NCI-H2107 treated with DMSO at 0.1 percent for 48 hours (cell line): ENCODE measurements around the gene AP1B1.
"Not testable (repeated sequence)": the region's sequence is repeated elsewhere in the genome, so short reads cannot be mapped to it uniquely, and the experiment has no call there.

ENCODE experiments used
- DNase-seq: peaks from one replicate; lab custom pipeline; 2025; ENCODE audit not compliant: unreplicated experiment; lab: John Stamatoyannopoulos, UW

The AP1B1 gene

DNA sequence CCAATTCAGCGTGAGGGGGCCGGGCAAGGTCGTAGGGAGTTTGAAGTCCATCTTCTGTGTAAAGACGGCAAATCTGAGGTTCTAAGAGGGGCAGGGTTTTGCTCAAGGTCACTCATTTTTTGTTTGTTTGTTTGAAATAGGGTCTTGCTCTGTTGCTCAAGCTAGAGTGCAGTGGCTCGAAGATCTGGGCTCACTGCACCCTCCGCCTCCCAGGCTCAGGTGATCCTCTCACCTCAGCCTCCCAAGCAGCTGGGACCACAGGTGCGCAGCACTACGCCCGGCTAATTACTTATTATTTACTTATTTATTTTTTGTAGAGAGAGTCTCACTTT, 355 bp upstream of the AP1B1 start:
- no peak for DNase-seq

DNA sequence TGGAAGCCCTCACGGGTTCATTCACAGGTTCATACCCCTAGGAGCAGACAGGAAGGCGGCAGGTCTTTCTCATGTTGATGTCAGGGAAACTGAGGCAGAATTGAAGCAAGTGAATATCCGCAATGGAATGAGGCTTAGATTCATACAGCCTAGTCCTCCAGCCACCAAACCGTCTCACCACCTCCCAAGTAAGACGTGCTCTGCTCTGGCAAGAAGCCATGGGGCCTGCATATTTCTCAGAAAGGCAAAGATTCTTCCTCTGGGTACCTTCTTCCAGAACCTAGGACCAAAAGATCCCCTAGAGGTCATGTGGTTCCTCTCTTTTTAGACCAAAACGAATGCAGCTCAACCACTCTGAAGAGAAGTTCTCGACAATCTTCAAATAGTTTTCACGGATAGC, 1.7 kb downstream of the AP1B1 start:
- DNase-seq: no peak

DNA sequence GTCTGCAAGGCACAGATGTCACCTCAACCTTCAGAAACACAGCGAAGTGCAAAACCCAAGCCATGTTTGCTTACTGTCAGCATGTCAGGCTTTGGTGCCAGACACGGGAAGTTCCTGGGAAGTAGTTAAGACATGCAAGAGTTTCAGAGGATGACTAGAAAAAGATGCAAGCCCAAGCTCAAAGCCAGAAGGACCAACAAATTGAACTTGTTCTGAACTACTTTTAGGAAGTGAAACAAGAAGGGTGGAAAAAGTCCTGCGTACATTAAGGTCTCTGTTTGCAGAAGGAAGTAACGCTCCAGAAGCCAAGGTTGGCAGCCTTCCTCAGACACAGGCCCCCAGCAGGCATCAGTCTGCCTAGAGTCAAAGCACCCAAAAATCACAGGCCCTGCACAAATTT, 2.6 kb downstream of the AP1B1 start:
- no peak for DNase-seq

DNA sequence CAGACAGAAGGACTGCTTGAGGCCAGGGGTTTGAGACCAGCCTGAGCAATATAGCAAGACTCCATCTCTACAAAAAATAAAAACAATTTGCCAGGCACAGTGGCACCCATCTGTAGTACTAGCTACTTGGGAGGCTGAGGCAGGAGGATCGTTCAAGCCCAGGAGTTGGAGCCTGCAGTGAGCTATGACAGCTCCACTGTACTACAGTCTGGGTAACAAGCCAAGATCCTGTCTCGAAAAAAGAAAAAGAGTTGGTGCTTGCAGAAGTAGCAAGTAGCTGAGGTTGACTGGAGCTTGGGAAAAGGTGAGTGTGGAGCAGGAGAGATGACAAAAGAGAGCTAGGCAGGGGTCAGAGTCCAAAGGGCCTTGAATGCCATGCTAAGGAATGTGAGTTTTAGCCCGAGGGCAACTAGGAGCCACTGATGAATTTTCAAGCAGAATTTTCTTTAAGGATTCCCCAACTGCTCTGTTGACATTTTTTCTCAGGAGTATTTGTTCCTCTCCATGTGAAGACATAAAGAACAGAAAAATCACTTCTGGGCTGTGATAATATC, 3.1 kb downstream of the AP1B1 start:
- no peak for DNase-seq

DNA sequence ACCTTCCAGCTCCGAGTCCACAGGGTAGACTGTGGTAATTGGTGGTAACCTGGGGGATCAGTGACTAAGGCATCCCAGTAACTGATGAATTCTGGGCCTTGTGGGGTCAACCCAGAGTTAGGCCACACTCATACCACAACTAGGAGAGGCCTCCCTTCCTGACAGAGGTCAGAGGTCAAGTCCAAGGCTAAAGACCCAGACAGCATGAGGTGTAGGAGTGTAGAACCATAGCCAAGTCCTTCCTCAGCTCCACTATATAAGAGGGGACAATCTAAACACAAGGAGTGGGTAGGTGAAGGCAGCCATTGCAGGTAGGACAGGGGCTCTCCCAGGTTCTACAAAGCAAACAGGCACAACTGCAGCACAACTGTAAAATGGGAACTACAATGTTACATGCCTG, 4.6 kb downstream of the AP1B1 start:
- DNase-seq: no peak

DNA sequence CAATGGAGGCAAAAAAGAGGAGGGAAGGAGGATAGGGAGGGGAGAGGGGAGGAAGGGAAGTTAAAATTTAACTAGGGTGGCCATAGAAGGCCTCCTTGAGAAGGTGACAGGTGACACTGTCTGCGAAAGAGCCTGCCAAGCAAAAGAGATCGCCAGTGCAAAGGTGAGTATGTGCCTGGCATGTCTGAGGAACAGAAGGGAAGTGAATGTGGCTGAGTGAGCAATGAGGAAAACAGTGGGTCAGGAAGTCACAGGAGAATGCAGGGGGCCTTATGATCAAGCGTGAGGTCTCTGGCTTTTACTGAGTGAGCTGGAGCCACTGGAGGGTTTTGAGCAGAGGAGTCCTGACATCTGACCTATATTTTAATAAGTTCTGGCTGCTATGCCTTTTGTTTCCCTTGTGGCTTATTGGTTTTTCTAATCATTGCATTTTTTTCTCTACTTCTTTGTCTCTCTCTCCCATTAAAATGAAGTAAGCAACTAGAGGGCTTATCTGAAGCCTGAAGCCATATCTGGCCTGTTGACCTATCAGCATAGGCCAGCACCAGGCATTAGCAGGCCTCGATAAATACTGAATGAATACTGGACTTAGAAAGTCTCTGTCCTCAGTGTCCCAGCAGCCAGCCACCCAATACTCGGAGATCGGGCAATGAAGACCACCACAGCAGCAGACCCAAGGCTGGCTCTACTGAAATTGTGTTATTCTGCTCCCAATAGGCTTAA, 5.6 kb downstream of the AP1B1 start:
- DNase-seq: no peak

DNA sequence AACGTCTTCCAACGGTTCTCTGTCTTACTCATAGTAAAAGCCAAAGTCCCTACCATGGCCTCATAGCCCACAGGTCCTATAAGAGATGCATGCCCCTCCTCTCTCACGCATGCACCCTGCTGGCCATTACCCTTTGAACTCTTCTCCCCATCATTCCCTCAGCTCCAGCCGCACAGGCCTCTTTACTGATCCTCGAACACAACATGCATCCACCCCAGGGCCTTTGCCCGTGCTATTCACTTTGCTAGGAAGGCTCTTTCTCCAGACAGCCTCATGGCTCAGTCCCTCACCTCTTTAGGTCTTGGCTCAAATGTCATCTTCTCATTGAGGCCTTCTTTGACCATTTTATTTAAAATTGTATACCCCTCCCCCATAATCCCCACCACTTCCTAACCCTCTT, 7.5 kb downstream of the AP1B1 start:
- no peak for DNase-seq

DNA sequence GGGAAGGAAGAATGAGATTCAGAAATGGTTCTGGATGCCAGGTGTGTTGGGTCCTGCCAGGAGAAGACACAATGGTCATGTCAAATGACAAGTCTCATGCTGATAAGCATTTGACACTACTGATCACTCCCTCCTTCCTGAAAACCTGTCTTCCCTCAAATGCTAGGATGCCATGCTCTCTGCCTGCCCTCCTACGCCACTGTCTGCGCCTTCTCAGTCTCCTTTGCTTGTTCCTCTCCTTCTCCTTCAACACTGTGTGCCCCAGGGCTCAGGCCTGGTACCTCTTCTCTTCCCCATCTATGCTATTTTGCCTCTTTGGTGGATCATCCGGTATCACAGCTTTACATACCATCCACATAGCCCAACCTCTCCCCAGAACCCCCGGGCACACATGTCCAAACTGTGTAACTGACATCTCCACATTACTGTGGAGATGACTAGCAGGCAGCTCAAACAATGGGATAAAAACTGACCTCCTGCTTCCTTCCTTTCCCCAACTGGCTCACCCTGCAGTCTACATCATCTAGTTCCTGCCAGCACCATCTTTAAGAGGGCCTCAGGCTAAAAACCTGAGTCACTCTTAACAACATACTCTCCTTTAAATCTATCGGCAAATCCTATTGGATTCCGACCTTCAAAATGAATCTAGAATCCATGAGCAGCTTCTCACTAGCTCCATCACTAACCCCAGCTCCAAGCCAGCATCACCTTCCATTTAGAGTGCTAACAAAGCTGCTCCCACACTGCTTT, 8.2 kb downstream of the AP1B1 start:
- no peak for DNase-seq

DNA sequence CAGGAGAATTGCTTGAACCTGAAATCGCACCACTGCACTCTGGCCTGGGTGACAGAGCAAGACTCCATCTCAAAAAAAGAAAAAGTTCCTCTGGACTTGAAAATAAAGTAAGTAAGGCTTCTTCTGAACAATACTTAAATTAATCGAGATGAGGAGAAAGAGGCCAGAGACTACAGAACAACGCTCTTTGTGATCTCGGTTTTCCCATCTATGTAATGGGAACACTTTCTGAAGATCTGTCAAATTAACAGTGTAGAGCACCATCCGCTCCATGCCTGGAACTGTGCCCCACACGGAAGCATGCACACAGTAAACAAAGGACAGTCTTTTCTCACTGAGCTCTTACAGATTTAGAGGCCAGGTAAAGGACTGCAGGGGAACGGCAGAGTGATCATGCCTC, 9.1 kb downstream of the AP1B1 start:
- no peak for DNase-seq

DNA sequence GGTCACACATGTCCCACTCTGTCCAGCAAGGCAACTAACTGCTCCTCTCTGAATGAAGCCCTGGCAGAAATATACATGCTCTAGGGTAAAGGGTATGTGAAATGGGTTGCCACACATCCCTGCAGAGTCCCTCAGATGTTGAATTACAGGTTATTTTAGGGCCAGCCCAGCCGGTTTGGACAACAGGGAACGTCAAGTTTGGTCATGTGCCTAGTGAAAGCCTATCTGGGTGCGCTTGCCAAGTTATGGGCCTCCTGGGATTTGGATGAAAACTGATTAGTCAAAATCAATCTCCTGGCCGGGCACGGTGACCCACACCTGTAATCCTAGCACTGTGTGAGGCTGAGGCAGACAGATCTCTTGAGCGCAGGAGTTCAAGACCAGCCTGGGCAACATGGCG, 10.4 kb downstream of the AP1B1 start:
- DNase-seq: no peak

DNA sequence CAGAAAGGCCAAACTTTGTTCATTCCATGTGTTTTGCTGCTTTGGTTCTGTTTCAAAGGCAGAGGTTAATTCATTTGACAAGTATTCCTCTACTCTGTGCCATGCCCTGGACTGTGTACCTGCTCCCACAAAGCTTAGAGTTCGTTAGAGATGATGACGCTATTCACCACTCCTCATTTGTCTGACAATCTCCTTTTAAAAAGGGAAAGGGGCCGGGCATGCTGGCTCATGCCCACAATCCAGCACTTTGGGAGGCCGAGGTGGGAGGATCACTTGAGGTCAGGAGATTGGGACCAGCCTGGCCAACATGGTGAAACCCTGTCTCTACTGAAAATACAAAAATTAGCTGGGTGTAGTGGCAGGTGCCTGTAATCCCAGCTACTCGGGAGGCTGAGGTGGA, 11.7 kb downstream of the AP1B1 start:
- DNase-seq: not testable (repeated sequence)

DNA sequence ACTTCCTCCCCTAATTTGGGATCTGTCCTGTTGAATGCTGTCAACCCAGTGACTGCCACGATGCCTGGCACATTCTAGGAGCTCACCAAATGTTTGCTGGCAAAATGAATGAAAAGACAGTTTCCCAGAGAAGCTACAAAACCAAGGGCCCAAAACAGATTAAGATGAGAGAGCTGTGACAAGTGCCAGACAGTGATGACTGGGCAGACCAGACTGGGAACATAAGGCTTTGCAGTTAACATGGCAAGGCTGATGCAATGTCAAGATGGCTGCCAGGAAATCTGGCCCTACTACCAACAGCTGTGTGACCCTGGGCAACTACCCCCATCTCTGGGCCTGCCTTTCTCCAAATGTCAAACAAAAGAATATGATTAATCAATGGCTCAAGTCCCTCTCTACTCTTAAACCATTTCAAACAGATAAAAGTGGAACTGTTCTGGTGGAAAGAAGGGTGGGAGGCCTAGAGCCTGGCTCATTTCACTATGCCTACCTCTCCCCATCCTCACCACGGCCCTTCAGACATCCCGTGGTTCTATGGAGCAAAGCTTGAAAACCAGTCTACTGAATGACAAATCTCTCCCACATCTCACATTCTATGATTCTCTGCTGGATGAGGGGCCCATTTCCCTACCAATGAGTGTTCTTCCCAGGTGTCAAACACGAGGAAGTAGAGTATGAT, 12.8 kb downstream of the AP1B1 start:
- no peak for DNase-seq

DNA sequence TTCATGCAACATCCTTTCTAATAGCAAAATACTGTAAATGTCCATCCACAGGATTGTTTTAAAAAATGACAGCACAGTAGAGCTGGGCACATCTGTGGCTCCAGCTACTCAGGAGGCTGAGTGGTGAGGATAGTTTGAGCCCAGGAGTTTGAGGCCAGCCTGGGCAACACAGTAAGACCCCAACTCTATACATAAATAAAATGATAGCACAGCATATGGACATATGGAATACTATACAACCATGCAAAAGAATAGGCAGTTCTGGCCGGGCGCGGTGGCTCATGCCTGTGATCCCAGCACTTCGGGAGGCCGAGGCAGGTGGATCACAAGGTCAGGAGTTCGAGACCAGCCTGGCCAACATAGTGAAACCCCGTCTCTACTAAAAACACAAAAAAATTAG, 13.6 kb downstream of the AP1B1 start:
- DNase-seq: not testable (repeated sequence)

DNA sequence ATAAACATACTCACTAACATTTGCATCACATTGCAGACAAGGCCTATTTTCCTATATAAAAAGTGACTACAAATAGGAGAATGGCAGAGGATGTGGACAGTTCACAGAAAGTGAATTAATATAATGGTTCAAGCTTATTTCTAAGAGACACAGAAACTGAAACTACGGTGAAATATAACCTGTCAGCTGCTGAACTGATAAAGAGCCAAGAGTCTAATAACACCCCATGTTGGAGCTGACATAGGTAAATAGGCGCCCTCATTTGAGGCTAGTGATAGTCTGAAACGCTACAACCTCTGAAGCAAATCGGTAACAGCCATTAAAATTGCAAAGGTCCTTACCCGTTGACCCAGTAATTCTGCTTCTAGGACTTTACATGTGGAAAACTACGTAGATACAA, 14.0 kb downstream of the AP1B1 start:
- DNase-seq: no peak

DNA sequence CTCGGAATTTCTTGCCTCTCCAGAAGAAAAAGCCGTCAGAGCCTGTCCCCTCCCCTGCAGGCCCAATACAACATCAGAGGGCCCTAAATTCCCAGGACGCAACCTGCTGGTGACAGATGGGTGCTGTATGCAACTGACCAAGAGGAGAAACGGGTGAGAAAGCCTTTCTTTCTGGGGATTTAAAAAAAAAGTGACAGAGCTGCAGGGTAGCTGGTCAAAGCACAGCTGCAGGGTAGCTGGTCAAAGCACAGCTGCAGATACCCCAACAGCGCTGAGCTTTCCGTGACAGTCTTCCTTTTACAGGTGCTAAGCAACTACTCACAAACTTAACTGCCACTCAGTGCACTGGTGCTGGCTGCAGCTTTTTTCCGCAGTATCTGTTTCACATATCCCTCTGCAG, 17.8 kb downstream of the AP1B1 start:
- no peak for DNase-seq

DNA sequence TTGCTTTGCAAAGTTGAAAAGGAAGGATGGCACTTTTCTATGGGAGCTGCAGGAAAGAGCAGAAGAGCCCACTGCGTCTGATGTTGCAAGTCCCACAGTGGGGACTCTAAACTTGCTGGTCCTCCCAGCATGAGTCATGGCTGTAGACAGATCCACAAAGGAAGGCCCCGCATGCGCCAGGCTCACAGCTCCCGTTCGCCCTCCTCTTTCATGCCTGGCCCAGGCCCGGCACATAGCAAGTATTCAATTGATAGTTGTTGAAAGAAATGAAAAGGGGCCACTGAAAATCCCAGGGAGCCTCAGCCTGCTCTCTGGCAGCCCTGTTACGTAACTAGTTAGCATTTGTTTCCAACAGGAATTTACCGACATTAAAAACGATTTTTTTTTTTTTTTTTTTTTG, 18.9 kb downstream of the AP1B1 start:
- DNase-seq: no peak

DNA sequence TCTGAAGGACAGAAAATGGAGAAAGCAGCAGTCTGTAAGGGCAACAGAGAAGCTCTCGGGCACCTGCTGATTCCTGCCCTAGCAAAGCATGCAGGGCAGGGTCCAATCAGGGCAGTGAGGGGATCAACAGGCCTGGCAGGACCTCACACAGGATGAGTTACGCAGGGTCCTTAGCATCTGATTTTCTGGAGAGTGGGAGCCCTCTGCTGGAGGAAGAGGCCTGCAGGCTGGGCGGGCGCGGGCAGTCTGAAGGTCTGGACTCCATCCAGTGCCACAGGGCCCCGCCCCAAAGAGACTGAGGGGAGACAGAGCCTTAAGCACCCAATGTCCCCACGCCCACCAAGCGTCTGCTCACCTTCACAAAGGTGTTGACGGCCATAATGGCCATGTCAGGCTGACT, 28.9 kb downstream of the AP1B1 start:
- DNase-seq: no peak

DNA sequence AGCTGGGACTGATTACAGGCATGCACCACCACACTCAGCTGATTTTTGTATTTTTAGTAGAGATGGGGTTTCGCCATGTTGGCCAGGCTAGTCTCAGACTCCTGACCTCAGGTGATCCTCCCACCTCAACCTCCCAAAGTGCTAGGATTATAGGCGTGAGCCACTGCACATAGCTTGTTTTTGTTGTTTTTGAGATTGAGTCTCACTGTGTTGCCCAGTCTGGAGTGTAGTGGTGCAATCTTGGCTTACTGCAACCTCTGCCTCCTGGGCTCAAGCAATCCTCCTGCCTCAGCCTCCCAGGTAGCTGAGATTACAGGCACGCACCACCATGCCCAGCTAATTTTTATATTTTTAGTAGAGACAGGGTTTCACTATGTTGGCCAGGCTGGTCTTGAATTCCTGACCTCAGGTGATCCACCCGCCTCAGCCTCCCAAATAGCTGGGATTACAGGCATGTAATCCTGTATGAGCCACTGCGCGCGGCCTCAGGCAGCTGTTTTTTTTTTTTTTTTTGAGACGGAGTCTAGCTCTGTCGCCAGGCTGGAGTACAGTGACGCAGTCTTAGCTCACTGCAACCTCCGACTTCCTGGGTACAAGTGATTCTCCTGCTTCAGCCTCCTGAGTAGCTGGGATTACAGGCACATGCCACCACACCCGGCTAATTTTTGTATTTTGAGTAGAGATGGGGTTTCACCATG, 31.0 kb downstream of the AP1B1 start:
- not testable (repeated sequence) for DNase-seq

DNA sequence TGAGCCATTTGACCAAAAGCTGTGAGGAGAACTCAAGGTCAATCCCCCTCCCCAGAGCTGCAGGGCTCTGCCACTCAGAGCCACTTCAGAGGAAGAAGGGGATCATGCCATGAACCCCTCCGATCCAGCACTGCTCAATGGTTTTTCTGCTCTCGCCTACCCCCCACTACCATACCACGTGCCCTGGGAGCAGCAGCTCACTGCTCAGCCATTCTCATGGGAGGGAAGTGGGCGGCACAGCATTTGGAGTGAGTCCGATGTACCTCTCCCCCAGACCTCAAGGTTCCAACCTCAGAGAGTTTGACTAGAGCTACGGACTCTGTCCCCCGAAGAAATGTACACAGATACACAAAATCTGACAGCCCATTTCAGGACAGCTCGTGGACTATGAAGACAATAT, 34.5 kb downstream of the AP1B1 start:
- DNase-seq: no peak

DNA sequence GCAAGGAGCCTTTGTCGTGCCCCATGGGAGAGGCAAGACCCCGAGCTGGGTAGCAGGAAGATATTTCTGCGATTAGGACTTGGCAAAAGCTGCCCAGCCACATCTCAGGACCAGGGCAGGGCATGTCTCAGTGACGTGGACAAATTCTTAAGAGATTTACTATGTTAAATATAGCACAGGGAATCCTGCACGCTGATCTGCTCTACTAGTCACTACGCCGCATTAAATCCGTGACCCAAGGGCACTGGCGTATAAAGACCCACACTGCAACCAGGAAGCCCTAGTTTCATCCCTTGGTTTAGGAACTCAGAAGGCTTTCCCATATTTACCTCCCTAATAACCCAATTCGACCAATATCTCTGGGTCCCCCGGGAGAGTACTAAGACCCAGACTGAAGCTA, 35.1 kb downstream of the AP1B1 start:
- DNase-seq: no peak

DNA sequence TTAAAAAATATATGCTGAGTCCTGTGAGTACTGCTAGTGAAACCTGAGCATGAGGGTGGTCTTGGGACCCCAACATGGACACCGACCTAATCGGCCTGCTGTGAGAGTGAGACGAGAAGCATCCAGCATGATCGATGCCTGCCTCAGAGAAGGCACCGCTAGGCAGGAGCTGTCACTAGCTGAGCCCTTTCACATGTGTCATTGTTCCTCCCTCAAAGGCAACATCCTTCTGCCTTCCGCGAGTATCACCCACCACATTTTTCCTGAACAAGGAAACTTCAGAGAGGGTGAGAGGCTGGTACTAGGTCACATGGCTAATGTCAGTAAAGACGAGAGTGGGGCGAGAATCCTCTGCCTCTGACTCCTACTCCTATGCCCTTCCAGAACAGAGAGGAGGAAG, 35.6 kb downstream of the AP1B1 start:
- no peak for DNase-seq

DNA sequence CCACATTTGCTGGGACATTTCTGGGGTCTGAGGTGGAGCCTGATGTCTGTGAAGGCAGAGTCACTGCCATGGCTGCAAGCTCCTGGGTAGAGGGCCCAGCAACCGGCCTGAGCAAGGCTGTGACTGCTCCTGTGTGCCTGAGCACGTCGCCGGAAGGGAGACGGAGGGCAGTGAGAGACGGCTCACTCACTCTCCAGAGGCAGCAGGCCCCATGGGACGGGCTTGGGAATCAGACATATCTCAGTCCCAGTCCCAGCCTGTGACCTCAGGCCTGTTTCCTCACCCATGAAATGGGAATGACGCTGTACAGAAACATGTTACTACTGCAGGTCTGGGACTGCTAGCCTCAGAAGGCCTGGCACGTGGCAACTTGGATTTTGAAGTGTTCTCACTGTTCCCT, 36.5 kb downstream of the AP1B1 start:
- DNase-seq: no peak
